NCI-H2107 (cell line): ENCODE results near the gene CCR7.

Experiments used
- DNase-seq: peaks from one replicate; lab custom pipeline; 2025; lab: John Stamatoyannopoulos, UW

The CCR7 gene, protein sequence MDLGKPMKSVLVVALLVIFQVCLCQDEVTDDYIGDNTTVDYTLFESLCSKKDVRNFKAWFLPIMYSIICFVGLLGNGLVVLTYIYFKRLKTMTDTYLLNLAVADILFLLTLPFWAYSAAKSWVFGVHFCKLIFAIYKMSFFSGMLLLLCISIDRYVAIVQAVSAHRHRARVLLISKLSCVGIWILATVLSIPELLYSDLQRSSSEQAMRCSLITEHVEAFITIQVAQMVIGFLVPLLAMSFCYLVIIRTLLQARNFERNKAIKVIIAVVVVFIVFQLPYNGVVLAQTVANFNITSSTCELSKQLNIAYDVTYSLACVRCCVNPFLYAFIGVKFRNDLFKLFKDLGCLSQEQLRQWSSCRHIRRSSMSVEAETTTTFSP

DNA sequence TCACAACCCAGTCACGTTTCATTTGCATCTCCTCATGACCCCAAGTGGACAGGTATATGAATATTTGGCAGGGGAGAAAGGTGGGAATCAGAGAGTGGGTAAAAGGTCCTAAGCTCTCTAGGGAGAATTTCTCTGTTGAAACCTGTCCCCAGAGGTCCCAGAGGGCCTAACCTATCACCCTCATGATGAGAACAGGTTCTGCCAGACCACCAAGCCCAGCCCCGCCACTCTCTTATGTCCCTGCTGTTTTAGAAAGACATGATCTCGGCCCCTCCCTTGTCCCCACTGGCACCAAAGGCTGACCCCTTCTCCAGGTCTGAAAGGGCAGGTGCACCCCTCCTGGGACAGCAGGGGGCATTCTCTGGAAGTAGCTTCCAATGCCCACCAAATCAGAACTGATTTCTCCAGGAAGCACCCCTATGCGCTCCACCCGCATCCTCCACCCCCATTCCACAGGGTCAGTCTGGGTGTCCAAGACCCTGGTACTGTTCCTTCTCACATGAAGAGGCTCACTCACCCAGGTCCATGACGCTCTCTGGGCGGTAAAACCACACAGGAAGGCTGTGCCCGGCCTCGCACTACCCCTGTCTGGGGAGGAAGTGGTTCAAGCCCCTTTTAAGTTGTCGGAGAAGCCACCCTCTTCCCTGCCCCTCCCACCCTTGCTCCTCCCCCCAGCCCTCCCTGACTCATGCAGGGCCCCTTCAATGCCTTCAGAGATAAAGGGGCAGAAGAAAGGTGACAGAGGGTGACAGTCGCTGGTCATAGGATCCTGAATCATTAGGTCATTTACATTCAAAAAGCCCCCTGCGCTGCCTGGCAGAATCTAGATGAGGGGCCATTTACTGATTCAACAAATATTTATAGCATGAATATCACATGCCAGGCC, at the start of gene CCR7:
Gene CCR7 (minus strand): TSS at position 590 of the 886 bp plus-strand sequence. CDS start 63 bp downstream, at position 527.
- no peak for DNase-seq

DNA sequence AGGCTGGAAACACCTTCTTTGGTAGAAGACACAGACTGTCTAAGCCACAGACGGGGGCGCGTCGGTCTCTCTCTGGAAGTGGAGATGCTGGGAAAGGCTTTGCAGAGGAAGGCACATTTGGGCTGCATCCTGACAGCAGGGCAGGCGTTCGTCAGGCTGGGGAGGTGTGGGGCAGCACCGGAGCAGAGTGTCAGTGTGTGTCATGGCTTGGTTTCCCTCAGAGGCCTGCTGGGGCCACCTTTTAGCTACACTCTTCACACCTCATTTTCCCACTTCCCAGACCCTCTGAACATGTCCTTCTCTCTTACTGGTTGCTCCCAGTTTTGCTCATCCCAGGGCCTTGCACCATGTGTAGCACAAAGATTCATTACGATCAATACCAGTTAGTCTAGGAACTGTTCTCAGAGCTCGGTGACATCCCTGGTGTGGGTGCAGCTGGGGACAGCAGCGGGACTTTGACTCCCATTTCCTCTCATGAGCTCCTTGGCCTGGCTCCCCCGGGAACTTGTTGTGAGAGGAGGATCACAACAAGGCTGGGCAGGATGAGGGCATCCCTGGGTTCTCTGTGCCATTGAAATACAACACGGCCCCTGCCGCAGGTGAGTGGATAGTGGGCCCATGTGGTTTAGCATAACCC, 49.3 kb upstream of the CCR7 start:
- no peak for DNase-seq

DNA sequence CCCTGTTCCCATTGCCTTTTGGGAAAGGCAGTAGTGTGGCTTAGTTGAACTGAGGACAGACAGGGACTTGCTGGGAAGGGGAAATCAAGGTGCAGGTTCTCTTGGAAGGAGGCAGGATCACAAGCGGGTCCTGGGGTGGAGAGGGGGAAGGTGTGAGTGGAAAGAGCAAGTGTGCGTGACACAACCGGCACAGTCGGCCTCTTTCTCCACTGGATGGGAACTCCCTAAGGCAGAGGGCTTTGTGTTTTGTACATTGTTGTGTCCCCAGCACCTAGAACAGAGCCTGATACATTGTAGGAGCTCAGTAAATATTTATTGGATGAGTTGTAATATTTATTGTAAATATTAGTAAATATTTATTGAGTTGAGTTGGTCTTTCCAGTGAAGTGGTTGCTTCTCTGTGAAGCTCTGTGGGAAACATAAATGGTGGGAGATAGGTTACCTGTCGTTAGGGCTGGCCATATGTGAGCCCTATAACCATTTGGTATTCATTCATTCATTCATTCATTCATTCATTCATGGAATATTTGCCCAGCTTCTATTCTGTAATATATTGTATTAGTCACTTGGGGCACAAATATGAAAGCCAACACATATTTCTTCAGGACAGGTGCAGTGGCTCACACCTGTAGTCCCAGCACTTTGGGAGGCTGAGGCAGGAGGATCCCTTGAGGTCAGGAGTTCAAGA, 48.3 kb upstream of the CCR7 start:
- DNase-seq, result no peak

DNA sequence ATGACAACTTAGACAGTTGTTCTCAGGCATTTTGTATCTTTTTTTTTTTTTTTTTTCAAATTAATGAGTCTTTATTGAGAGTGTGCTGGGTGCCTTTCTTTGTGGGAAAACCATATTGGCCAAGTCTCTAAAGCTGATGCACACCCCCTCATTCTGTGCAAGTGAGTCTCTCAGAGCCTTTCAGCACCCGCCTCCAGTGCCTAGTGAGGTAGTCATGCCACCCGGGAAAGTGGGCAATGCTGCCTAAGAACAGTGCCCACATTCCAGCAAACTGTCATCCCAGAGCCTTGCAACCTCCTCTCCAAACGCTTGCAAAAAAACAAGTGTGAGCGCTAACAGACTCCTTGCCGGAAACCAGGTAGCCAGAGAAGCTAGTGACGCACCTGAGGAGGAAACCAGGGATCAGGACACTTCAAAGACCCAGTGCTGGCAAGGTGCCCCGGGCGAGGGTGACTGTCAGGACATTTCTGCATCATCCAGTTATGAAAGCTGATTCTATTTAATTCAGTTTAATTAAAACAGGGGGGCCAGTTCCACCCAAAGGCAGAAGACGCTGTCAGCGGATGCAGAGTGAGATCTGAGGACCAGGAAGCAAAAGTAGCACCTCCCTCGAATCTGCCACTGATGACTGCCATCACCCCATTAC, 47.5 kb upstream of the CCR7 start:
- DNase-seq, result no peak

DNA sequence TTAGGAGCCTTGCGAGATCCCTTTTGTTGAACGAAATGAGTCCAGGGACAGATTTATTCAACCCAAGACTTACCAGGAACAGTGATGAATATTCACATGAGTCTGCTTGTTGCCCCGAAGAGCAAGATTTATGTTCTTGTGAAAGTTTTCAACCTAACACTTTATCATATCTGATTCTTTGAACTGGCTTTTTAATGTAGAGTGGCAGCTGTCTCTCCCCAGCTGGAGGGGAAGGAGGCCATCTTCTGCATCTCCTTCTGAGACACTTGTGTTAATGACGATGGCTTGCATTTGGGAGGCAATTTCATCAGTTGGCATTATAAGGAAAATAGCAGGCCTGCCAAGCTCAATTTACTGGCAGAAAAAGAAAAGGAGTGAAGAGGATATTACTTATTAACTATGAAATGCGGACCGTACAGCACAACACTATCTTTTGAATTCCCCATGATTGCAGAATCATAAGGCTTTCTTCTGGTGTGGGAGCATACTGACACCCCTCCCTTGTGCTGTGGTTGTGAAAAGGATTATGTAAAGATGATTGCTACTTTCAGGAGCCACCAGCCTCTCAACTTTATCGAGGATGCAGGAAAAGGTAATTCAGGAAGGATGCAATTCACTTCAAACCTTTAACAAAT, 46.7 kb upstream of the CCR7 start:
- no peak for DNase-seq

DNA sequence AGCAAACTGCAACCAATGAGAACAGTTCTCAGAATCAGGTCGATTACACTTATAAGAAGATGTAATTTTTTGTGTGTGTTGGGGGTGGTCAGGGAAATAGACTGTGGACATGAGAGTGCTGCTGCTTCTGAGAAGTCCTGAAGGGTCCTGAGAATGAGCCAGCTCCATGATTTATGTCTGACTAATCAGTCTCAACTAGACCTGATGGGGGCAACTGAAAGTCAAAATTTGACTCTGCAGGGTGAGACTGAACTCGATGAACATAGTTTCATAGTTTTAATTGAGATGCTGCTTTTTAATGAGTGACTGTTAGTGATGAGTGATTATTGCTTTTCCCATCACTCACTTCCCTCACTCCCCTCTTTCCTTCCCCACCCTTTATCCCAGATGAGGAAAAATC, 45.1 kb upstream of the CCR7 start:
- DNase-seq, result no peak

DNA sequence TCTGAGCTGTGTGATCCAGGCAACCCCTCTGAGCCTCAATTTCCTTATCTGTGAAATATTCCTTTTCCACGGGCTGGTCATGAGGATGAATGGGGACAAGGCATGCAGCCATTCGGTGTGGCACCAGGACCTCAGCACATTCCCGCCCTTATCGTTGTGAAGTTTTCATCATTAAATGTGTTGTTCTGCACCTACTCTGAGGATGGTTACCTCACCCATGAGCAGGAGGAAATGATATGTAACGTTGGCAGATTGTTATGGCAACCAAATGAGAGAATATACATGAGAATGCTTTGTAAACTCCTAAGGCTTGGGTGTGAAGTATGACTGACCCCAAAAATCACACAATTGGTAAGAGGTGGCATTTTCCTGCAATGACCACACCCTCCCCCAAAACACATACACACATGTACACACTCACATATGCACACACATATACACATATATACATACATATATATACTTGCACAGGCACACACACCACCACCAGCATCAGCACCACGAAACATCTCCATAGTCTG, 42.8 kb upstream of the CCR7 start:
- DNase-seq, result no peak

DNA sequence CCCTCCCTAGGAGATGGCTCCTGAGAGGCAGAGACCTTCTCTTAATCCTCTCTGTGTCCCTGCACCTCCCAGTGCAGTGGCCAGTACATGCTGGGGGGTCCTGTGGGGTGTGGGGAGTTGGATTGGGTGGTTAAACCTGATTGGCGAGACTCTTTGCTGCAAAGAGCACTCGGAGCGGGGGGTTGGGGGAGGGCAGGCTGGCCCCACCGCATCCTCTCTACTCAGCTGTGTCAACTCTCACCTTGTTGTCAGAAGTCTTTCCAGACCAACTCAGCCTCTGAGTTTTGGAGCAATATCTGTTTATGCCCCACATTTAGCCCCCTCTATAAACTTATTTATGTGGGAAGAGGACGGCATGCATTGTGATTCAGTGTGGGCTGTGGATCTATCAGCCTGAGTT, 42.4 kb upstream of the CCR7 start:
- no peak for DNase-seq

DNA sequence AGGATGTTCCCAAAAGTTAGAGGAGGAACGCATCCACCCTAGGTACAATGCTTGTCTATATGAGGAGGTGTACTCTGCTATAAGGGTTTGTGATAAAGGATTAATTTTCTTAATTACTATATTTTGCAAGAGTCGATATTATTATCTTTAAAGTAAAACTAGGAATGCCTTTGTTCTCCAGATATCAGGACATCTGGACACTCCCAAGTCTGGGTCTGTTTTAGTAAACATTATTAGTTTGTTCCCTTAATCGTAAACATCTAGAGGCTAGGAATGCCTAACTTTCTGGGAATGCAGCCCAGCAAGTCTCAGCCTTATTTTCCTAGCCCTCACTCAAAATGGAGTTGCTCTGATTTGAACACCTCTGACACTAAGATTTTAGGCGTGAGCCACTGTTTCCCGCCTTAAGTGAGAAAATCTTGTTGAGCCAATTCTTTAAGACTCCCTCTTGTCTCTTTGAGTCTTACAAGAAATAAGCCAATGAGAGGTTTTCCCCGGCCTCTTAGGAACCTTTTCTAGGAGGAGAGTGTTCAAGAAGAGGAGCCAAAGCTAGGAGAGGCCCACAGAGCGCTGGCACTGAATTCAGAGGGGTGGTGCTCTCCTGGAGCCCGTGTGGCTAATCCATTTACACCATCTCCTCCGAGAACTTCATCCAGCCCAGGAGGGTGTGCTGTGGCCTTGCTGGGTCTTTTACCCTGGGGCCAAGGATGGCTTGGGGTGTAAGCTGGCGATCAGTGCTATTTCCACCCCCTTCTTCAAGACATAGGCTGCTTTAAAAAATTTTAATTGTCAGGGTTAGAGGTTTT, 41.5 kb upstream of the CCR7 start:
- no peak for DNase-seq

DNA sequence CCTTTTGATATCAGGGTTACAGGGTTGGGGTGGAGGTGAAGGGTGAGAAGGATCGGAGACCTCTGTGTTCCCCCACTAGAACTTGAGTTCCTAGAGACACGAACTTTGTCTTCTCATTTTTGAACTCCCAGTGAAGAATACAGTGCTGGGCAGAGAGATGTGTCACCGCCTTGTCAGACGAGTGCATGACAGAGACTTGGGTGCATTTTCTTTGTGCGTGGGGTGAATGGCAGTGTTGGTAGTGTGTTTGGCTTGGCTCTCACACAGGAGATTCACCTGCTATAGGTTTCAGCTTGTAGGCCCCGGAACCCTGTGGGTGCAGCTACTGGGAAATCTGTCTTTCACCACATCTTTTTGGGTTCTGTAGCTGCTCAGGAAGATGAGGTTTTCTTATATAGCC, 40.0 kb upstream of the CCR7 start:
- DNase-seq, result no peak

DNA sequence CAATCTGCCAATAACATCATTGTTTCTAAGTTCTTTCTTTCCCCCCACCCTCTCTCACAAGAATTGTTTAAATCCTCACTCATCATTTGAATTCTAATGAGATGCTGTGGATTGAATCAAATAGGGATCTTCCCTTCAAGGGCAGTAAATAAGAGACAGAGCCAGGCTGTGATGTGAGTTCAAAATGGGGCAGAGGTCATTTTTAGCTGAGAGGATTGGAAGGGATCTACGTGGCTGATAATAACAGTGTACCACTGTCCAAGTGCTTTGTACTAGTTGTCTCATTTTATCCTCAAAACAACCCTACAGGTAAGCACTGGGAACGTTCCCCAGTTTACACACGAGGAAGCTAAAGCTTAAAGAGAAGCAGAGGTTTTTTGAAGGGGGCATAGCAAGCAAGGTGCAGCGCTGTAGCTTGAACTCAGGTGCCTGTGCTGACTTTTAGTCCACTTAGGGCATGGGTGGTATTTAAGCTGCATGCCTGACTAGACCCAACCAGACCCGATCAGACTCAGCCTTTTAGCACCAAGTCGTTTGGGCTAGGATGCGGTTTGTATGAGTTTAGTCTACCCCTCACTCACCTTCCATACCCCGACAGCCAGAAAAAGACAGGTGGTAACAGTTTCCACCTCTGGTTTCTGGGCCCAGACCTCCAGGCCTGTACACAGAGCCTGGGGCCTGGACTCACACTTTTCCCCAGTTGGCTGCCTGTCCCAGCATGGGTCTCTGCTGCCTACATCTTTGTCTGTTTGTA, 39.2 kb upstream of the CCR7 start:
- no peak for DNase-seq

DNA sequence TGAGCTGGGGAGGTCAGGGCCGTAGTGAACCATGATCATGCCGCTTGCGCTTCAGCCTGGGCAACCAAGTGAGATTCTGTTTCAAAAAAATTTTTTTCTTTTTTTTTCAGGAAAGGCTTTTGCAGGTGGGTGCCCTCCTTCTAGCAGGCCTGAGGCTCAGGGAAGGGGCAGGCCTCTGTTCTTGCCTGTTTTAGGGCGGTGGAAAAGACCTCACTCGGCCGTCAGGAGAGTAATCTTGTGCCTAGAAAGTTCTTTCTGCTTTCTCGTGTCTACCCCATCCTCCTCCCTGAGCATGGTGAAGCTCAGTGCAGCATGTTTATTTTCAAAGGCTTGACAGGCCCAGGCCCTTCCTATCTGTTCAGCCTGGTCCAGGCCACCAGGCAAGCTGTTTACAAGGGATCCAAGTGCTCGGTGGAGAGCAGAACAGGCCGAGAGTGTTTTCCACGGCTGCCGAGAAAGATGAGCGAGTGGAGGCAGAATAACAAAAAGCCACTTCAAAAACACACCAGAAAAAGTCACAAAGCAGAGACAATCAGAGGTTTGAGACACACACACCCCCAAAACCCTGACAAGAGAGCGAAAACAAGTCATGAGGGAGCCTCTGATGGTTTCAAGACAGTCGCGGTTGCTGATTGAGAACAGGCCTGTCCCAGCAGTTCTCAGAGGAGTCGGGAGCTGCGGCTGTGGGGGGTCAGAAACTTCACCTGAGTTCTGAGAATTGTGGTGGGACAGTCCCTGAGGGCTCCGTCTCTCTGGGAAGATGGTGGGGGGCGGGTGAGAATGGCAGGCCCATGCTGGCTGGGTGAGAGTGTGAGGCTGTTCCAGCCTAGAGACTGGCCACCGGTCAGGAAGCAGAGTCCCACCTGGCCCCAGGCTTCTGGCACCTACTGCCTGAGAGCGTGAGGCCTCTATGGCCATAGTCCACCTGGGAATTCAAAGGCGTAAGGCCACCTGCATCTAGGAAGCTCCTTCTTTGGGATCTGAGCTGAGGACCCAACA, 37.5 kb upstream of the CCR7 start:
- DNase-seq, result no peak

DNA sequence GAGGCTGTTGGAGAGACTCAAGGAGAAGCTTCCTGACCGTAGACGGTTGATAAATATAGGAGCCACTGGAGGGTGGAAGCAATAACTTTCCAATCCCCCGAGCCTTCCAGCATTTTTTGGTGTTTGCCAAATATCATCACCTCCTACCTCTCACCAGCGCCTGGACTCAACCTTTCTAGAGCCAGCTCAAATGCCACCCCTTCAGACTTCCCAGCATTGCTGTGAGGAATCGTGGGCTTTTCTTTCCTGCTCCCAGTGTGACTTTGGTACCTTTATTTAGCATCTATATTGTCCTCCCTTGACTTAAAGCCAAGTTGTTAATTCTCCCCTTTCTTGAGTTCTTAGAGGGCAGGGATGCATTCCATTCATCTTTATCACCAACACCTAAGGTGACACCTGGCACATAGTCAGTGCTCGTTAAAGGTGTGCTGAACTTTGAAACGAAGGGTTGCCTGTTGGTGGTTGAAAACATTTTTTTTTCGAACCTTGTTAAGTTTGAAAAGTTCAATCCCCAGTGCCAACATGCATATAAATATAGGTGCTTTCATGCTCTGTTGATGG, 35.3 kb upstream of the CCR7 start:
- DNase-seq, result no peak

DNA sequence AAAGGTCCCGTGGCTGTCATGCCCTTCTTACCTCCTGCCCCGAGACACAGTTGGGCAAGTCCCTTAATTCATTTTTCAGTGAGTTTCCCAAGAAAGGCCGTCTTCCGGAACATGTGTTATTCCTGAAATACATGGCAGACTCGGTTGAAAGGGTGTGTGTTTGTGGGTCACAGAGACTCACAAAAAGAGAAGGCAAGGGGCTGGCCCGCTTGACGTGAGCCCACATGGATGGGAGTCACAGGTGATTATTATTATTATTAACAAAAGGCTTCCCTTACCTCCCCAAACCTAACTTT, 34.1 kb upstream of the CCR7 start:
- no peak for DNase-seq

DNA sequence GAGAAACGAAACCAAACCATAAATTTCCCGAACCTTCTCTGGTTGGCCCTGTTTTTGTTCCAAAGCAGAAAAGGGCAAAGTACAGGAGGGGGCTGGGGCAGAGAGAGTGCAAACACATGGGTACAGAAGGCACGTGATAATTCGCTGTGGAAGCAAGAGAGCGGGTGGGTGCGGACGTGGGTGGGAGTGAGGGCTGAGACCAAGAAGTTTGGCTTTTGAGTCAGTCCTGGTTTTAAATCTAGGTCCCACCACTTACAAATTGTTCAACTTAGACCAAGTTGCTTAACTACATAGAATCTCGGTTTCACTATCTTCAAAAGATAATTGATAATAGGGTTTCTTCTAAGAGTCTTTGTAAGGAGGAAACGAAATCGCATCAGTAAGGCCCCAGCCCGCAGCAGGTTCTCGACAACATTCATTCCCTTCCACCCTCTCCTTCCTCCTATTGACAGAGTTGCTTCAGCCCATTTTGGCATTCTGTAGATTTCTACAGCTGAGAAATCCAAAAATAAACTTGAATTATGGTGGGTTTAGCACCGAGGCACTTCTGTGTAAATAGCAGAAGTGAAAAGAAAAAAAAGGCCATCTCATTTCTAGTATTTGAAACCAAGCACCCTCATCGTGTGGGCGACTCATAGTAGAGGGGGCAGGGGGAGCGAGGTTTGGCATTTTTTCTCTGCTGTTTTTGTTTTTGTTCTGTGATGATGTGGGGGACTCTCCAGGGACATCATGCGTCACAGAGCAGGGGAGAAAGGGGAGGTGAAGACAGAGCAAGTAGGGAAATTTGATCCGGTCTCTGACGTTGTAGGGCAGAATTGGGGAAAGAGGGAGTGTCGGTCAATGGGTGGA, 33.6 kb upstream of the CCR7 start:
- no peak for DNase-seq

DNA sequence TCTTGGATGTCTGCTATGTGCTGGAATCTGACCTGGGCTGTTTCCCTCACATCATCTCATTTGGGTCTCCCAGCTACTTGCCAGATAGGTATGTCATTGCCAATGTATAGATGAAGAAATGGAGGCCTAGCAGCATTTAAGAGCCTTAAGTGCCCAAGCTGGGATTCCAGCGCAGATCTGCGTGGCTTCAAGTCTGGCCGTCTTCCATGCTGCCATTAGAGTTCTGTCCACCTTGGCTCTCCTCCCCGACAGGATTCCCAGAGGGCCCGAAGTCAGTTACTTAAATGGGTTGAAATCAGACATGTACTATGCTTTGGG, 33.0 kb upstream of the CCR7 start:
- no peak for DNase-seq
